ENCODE data around the gene CLIC1. TPM values are rescaled to one million over a fixed set of nuclear protein-coding genes. Genes with fewer than 3 reads are reported as not detected.
A peak's percentile ranks its signal among the peaks of the same experiment; 100 is the strongest.

Gene CLIC1
- total RNA-seq, 1 donor from 2014 or later: 281 TPM

DNA sequence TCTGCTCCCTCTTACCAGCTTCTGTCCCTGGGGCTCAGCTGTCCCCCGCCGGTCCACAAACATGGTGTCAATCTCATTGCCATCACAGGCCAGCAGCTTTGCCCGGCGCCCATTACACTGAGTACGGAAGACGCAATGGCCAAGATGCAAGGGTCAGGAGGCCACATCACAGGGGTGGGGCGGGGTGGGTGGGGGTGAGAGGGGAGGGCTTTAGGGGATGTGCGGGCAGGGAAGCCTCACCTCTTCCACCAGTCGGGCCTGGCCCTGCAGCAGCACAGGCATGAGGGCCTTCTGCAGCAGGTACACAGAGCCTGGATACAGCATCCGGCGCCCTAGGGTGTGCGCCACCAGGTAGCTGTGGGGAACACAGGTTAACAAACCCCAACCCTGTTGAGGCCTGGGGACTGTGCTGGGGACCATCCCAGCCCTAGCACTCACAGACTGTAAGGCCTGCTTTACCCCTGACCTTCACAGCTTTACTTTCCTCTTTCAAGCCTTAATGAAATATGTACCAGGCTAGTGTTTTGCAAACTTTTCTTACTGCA lies 44.7 kb downstream of the CLIC1 start:
- Histone ChIP-seq H3K4me3 (no peak overlapping the region), H3K4me1 (no peaks in the 10 kb centered on the region), H3K27ac (no peak overlapping the region), H3K27me3 (no peaks in the 10 kb centered on the region), H3K9me3 (no peaks in the 10 kb centered on the region), H3K36me3 (peaks cover 83 to 97% of the 10 kb centered on the region in 2 donors)
- TF ChIP-seq, protein P1, sequence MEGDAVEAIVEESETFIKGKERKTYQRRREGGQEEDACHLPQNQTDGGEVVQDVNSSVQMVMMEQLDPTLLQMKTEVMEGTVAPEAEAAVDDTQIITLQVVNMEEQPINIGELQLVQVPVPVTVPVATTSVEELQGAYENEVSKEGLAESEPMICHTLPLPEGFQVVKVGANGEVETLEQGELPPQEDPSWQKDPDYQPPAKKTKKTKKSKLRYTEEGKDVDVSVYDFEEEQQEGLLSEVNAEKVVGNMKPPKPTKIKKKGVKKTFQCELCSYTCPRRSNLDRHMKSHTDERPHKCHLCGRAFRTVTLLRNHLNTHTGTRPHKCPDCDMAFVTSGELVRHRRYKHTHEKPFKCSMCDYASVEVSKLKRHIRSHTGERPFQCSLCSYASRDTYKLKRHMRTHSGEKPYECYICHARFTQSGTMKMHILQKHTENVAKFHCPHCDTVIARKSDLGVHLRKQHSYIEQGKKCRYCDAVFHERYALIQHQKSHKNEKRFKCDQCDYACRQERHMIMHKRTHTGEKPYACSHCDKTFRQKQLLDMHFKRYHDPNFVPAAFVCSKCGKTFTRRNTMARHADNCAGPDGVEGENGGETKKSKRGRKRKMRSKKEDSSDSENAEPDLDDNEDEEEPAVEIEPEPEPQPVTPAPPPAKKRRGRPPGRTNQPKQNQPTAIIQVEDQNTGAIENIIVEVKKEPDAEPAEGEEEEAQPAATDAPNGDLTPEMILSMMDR (IDR thresholded peaks at IDR 0.05): no peak
- intact Hi-C loops (cut with DNase I): no loop called here
- no peak for DNase-seq (ENCODE audit: low spot score in 2 of 2)

DNA sequence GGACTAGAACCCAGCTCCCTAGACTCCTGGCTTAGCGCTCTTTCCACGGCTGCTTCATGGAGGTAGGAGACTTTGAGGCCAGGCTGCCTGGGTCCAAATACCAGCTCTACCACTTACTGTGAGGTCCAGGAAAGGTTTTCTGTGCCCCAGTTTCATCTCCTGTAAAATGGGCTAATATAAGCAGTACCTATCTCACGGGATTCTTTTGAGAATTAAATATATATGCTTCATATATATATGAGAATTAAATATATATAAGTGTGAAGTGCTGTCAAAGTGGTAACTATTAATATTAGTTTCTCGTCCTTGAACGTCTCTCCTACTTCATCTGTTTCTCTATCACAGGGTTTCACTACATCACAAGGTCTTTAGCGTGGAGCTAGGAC lies 45.3 kb downstream of the CLIC1 start:
- Histone ChIP-seq H3K27me3 (no peaks in the 10 kb centered on the region), H3K27ac (no peak overlapping the region), H3K4me3 (no peak overlapping the region), H3K4me1 (no peaks in the 10 kb centered on the region), H3K36me3 (peaks cover 77 to 97% of the 10 kb centered on the region in 2 donors), H3K9me3 (no peaks in the 10 kb centered on the region)
- no peak for DNase-seq (ENCODE audit: low spot score in 2 of 2)
- intact Hi-C loops (cut with DNase I): no loop called here
- TF ChIP-seq, protein P1 (IDR thresholded peaks at IDR 0.05): no peak

DNA sequence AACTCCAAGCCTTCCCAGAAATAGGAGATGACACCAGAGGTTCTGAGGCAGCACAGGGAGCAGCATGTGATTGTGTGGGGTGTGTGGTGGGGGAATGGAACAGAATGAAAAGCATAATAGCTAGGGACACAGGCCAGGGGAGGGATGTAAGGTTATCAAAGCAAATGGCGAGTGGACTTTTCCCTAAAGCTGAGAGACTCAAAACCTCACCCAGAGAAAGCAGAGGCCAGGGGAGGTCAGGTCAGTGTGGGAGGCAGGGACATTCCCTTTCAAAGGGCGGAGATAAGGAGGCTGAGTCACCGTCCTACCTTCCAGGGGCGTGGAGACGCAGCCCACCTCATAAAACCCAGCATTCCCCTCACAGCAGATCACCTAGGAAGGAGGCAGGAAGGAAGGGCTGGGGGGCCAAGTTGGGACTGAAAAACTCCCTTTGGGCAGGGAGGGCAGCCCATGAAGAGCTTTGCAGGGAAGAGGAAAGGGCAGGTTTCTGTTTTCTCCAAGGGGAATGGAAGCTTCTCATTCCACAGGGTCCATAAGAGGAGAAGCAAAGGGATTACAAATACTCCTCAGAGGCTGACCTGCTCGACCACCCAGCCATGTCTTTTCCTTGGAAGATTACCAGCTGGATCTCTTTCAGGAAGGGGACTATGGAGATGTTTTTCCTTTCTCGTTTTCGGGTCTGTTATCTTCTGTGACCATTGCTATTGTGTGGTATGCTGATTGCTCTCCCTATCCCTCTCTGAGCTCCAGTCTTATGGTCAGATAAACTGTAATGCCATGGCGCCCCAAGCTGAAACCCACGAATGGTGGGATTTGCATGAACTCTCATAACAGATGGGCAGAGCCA lies 45.9 kb downstream of the CLIC1 start:
- no peak for DNase-seq (ENCODE audit: low spot score in 2 of 2)
- Histone ChIP-seq H3K27ac (no peak overlapping the region), H3K9me3 (no peaks in the 10 kb centered on the region), H3K4me3 (no peak overlapping the region), H3K27me3 (no peaks in the 10 kb centered on the region), H3K4me1 (no peaks in the 10 kb centered on the region), H3K36me3 (peaks cover 71 to 91% of the 10 kb centered on the region in 2 donors)
- intact Hi-C loops (cut with DNase I): no loop called here
- TF ChIP-seq, protein P1 (IDR thresholded peaks at IDR 0.05): no peak

DNA sequence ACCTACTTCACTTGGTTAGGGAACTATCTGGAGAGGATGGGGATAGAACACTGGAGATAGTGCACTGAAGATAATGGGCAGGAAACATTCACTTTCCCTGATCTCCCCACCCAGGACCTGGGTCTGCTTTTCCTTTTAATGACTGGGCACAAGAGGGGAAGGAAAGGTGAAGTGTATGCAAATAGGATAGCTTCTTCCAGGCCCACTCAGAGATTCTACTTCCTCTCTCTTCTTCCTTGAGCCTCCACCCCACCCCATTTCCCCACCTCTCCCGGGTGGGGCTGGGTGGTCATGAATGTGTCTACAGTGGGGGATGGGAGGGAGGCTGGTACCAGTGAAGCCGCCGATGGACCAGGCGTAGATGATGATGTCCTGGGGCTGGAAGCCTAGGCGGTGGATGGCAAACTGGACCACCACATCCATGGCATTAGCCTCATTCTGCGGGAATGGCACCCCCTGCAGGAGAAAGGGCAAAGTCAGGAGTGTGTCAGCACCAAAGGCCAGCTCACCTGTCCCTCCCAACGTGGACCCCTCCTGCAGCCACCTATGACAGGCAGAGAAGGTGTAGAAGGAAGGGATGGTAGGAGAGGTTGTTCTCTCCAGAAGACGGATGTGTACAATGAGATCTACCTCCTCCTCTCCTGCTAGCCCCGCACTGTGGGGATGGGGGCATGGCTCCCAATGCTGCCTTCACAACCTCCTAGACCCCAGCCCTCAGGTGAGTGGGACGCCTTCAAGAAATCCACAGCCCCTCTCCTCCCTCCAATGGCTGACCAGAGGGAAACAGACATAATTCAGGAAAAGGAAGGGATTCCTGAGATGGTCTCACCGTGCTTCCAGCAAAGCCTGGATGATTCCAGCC lies 46.9 kb downstream of the CLIC1 start:
- no peak overlapping the region for H3K27ac ChIP-seq
- peaks cover 63 to 81% of the 10 kb centered on the region in 2 donors for H3K36me3 ChIP-seq
- intact Hi-C loops (cut with DNase I): no loop called here

More for the DNA sequence above, 46.9 kb downstream of the CLIC1 start:
- Histone ChIP-seq H3K4me3 (no peak overlapping the region), H3K9me3 (no peaks in the 10 kb centered on the region), H3K27me3 (no peaks in the 10 kb centered on the region), H3K4me1 (no peaks in the 10 kb centered on the region)
- no peak for DNase-seq (ENCODE audit: low spot score in 2 of 2)
- TF ChIP-seq, protein P1 (IDR thresholded peaks at IDR 0.05): peak in 1 of 3 experiments; percentile 14

All from ascending aorta (tissue), 2 donors.